Astrocyte (in vitro differentiated cells and primary cell): ENCODE data around the gene MOSPD3. TPM values are rescaled to one million over a fixed set of nuclear protein-coding genes. Genes with fewer than 3 reads are reported as not detected.

Source experiments
- total RNA-seq: library from RNA; stranded (reverse); gene quantifications from 2 replicates; pipeline ENCODE4 v1.2.1, GENCODE V29; 2021

Gene MOSPD3
- total RNA-seq, 1 donor from 2014 or later, result 18.8 TPM

Other genes starting within 250 kb of the MOSPD3 start
- 2.3 and 3.0 TPM in 2 replicates for gene PILRA, start 239.1 kb upstream of the MOSPD3 start, total RNA-seq
- gene ZCWPW1, start 183.8 kb upstream of the MOSPD3 start, total RNA-seq, result 2.1 and 2.6 TPM in 2 replicates
- 20.2 and 20.5 TPM in 2 replicates for gene MEPCE, start 182.7 kb upstream of the MOSPD3 start, total RNA-seq
- 18.5 and 19.7 TPM in 2 replicates for gene PPP1R35, start 176.0 kb upstream of the MOSPD3 start, total RNA-seq
- gene SPACDR, start 148.3 kb upstream of the MOSPD3 start, total RNA-seq, result 2.5 and 2.6 TPM in 2 replicates
- 52.9 and 53.4 TPM in 2 replicates for gene TSC22D4, start 133.3 kb upstream of the MOSPD3 start, total RNA-seq
- 2.5 and 2.6 TPM in 2 replicates for gene NYAP1, start 128.6 kb upstream of the MOSPD3 start, total RNA-seq
- gene AGFG2, start 73.3 kb upstream of the MOSPD3 start, total RNA-seq, result 6.2 and 7.1 TPM in 2 replicates
- 1.4 and 1.9 TPM in 2 replicates for gene SAP25, start 38.6 kb upstream of the MOSPD3 start, total RNA-seq
- 52.7 and 62.5 TPM in 2 replicates for gene LRCH4, start 26.4 kb upstream of the MOSPD3 start, total RNA-seq
- 0.17 and 0.52 TPM in 2 replicates for gene FBXO24, start 26.2 kb upstream of the MOSPD3 start, total RNA-seq
- gene PCOLCE, start 10.2 kb upstream of the MOSPD3 start, total RNA-seq, result 10.8 and 15.5 TPM in 2 replicates
- 0.26 and 0.50 TPM in 2 replicates for gene TFR2, start 29.0 kb downstream of the MOSPD3 start, total RNA-seq
- gene ACTL6B, start 43.9 kb downstream of the MOSPD3 start, total RNA-seq, result not detected in 2 replicates
- gene GNB2, start 61.2 kb downstream of the MOSPD3 start, total RNA-seq, result 270 and 274 TPM in 2 replicates
- gene GIGYF1, start 81.7 kb downstream of the MOSPD3 start, total RNA-seq, result 21.3 and 23.2 TPM in 2 replicates
- 39.1 and 40.6 TPM in 2 replicates for gene POP7, start 93.6 kb downstream of the MOSPD3 start, total RNA-seq
- gene EPO, start 107.9 kb downstream of the MOSPD3 start, total RNA-seq, result not detected in 2 replicates
- not detected in 2 replicates for gene ZAN, start 121.1 kb downstream of the MOSPD3 start, total RNA-seq
- gene EPHB4, start 215.0 kb downstream of the MOSPD3 start, total RNA-seq, result 62.4 and 73.6 TPM in 2 replicates
- 26.7 and 30.5 TPM in 2 replicates for gene SLC12A9, start 240.2 kb downstream of the MOSPD3 start, total RNA-seq